GM18951 (cell line): ENCODE data around the gene ZNF213.
A peak's percentile ranks its signal among the peaks of the same experiment; 100 is the strongest.

Experiments used
- POLR2A ChIP-seq: IDR thresholded peaks from 4 replicates; pipeline ENCODE4 v1.6.1; 2011; ENCODE audit warnings: mild to moderate bottlenecking; ENCODE audit not compliant: insufficient read length, insufficient read depth; ENCODE audit errors: extremely low read depth
- in situ Hi-C: fragments of 300-500 bp; cut with MboI; formaldehyde crosslinking; loops from one replicate; pipeline ENCODE4 v1.12.0; 2022; ENCODE audit warnings: low sequenced_read_pairs, mixed read lengths, inconsistent platforms; ENCODE audit not compliant: unreplicated experiment

ZNF213 gene

GRCh38 chr16:3095869-3096268, 39.0 kb upstream of the ZNF213 start:
- in situ Hi-C loops = loop anchor here (5.0 kb wide), 1 partner anchor 36 kb away; no protein-coding TSS in a partner anchor

GRCh38 chr16:3096362-3096761, 38.5 kb upstream of the ZNF213 start:
- in situ Hi-C loops = loop anchor here (5.0 kb wide), 1 partner anchor 36 kb away; no protein-coding TSS in a partner anchor
- no peak for TF ChIP-seq POLR2A

More at GRCh38 chr16:3095869-3096268, 39.0 kb upstream of the ZNF213 start:
- TF ChIP-seq POLR2A = no peak

GRCh38 chr16:3097266-3097665, 37.6 kb upstream of the ZNF213 start:
- in situ Hi-C loops = loop anchor here (5.0 kb wide), 1 partner anchor 35 kb away; no protein-coding TSS in a partner anchor
- no peak for TF ChIP-seq POLR2A

- in situ Hi-C loops = loop anchor here (5.0 kb wide), 1 partner anchor 34 kb away; no protein-coding TSS in a partner anchor
- TF ChIP-seq POLR2A = no peak
These were observed 36.1 kb upstream of the ZNF213 start, which contains the start of gene ZSCAN10 for GRCh38 chr16:3098459-3099394. Gene ZSCAN10 (minus strand): TSS chr16:3099294. CDS start chr16:3092937, 6,357 bp downstream.

GRCh38 chr16:3099395-3099731, 35.5 kb upstream of the ZNF213 start:
- in situ Hi-C loops = loop anchor here (5.0 kb wide), 1 partner anchor 33 kb away; no protein-coding TSS in a partner anchor
- no peak for TF ChIP-seq POLR2A

- in situ Hi-C loops = loop anchor here (5.0 kb wide), 1 partner anchor 32 kb away; no protein-coding TSS in a partner anchor
- no peak for TF ChIP-seq POLR2A
These were observed 34.9 kb upstream of the ZNF213 start for GRCh38 chr16:3099732-3100499.

- no peak for TF ChIP-seq POLR2A
- in situ Hi-C loops = no loop called here
These were observed 33.6 kb upstream of the ZNF213 start for GRCh38 chr16:3101018-3101840.

GRCh38 chr16:3101841-3102470, 32.9 kb upstream of the ZNF213 start:
- TF ChIP-seq POLR2A = no peak
- in situ Hi-C loops = no loop called here

- peak; percentile 82 for TF ChIP-seq POLR2A
- in situ Hi-C loops = no loop called here
These were observed 28.5 kb upstream of the ZNF213 start for GRCh38 chr16:3106205-3106928.

GRCh38 chr16:3112058-3112880, 22.6 kb upstream of the ZNF213 start, which contains the start of gene ZNF205:
Gene ZNF205 (plus strand): TSS chr16:3112586. CDS start chr16:3113431, 845 bp downstream.
- peak; percentile 22 for TF ChIP-seq POLR2A
- in situ Hi-C loops = no loop called here
